HG03432 (cell line): ENCODE measurements around the gene CHCHD6.
A peak's percentile ranks its signal among the peaks of the same experiment; 100 is the strongest.

Source experiments
- ATAC-seq: cut with Tn5 transposase; IDR thresholded peaks from one replicate; pipeline ENCODE4 v1.9.1; 2021; ENCODE audit warnings: mild to moderate bottlenecking, moderate library complexity; ENCODE audit not compliant: unreplicated experiment

Gene CHCHD6

GRCh38 chr3:126935756-126936509 is 231.9 kb downstream of the CHCHD6 start:
- ATAC-seq, result no peak

- ATAC-seq, result no peak
Measured at GRCh38 chr3:126936853-126937425, 232.9 kb downstream of the CHCHD6 start.

- no peak for ATAC-seq
Measured at GRCh38 chr3:126937533-126937932, 233.5 kb downstream of the CHCHD6 start.

- no peak for ATAC-seq
Measured at GRCh38 chr3:126937973-126938372, 233.9 kb downstream of the CHCHD6 start.

DNA sequence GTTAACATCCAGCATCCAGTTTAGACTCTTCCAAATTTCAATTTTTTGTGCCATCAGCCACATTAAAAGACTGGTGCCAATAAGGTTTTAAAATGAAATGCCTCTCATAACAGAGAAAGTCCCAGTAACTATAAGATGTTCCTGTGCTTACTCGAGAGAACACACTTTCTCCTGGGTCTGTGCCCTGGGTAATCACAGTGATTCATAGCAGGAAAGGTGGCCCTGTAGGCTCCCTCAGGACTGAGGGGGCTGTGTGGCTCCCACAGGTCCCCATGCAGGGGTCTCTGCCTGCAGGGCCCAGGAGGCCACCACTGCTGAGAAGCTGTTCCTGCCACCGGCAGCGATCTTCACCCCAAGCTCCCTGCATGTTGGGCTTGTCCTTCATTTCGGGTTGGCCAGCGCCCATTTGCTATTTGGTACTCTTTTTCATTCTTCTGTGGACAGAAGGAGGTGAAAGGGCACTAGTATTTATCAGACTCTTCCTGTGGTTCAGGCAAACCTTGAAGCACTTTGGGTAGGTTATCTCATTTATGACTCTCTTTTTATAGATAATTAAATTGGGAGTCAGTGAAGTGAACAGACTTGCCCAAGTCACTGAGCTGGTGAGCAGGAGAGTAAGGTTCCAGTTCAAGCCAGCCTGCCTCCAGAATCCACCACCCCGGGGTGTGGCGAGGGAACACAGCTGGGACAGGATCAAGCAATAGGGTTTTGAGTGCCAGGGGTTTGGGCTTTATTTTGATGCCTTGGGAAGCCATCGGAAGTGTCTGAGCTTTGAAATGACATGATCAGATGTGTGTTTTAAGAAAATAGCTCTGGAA is 234.7 kb downstream of the CHCHD6 start:
- no peak for ATAC-seq

- ATAC-seq, result no peak
Measured at GRCh38 chr3:126939338-126939718, 235.3 kb downstream of the CHCHD6 start.

GRCh38 chr3:126939733-126940132 is 235.7 kb downstream of the CHCHD6 start:
- no peak for ATAC-seq

DNA sequence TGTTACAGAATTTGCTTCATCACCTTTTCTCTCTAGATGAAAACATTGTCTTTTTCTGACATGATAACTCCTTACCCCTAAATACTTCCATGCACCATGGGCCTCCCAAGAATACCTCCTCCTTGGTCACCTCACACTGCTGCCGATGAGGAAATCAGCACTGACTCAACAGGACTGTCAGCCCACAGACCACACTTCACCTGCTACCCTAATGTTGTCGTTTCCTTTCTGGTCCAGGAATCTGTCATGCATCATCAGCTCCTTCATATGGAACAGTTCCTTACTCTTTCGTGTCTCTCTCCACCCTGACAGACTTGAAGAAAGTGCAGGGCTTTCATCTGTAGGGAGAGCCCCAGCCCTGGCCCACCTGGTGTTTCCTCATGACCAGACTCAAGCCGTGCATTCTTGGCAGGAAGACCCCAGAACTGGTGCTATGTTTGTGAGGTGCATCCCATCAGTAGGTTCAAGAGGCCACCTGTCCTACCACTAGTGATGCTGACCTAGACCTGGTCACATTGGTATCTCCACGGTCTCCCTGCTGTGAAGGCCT is 237.8 kb downstream of the CHCHD6 start:
- ATAC-seq, result no peak

GRCh38 chr3:126944089-126944965 is 240.3 kb downstream of the CHCHD6 start:
- ATAC-seq, result no peak

- no peak for ATAC-seq
Measured at GRCh38 chr3:126945171-126945721, 241.2 kb downstream of the CHCHD6 start.

DNA sequence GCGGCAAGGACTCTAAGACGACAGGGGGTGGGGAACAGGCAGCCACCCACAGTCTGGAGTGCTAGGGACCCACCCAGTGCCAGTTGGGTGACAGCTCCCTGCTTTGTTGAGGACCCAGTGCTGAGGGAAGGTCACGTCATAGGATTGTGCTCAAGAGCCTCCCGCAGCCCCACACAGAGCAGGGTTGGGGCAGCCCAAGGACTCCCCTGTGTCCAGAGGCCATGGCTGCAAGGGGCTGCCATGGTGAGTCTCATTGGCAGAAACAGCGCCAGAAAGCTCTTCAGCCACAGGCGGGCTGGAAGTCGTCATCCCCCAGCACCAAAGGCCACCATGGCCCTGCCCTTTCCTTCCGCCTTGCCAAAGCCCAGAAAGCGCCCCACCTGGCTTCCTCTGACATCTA is 241.9 kb downstream of the CHCHD6 start:
- ATAC-seq, result no peak

DNA sequence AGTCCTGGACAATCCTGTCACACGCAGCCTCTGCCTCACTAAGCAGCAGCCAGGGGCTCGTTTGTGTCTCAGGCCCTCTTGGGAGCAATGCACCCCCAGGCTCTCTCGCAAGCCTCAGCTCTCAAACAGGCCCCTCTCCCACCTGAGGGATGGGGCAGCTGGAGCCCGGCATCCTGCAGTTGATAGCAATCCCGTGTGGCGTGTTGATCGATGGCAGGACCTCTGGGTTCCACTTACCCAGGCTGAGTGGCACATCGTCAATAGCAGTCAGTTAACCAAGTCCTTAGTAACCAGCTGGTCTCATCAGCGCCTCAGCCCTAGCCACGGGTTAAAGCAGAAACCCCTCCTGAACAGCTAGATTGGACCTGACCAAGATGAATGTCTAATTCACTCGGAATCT is 242.4 kb downstream of the CHCHD6 start:
- ATAC-seq, result no peak

- ATAC-seq, result no peak
Measured at GRCh38 chr3:126947429-126947828, 243.4 kb downstream of the CHCHD6 start.

DNA sequence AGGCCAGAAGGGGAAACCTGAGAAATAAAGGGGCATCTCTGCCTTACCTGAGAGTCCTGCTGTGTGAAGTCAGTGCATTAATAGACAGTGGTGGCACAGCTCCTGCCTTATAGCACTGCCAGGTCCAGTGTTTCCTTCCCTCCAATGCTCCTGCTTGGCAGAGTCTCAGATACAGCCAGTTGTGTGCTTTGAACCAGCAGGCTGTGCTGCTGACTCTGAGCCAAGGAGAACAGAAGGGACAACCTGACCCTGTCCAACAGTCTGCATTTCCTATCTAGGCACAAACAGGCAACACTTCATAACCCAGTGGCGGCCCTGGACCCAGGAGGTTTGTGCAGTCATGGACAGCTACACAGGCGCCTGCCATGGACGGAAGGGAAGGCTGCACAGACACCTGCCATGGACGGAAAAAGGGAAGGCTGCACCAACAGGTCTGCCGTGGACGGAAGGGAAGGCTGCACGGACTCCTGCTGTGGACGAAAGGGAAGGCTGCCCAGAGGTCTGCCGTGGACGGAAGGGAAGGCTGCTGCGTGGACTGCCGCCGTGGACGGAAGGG is 245.0 kb downstream of the CHCHD6 start:
- ATAC-seq, result no peak

DNA sequence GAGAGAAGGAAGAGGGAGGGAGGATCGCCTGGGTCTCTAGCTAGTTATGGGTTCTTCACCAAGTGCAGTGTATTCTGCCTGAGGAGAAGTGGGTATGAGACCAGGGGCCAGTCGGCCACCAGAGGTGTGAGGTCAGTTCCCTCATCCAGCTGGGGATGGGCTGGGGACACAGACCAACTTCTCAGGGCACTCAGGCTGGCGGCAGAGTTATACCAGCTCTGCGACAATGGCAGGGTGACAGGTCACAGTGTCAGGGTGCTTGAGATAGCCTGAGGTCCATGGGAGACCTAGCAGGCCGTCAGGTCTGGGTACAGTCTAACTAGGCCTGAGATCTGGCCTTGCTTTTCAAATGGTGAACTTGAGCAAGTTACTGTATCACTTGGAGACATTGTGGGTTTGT is 247.5 kb downstream of the CHCHD6 start:
- no peak for ATAC-seq

DNA sequence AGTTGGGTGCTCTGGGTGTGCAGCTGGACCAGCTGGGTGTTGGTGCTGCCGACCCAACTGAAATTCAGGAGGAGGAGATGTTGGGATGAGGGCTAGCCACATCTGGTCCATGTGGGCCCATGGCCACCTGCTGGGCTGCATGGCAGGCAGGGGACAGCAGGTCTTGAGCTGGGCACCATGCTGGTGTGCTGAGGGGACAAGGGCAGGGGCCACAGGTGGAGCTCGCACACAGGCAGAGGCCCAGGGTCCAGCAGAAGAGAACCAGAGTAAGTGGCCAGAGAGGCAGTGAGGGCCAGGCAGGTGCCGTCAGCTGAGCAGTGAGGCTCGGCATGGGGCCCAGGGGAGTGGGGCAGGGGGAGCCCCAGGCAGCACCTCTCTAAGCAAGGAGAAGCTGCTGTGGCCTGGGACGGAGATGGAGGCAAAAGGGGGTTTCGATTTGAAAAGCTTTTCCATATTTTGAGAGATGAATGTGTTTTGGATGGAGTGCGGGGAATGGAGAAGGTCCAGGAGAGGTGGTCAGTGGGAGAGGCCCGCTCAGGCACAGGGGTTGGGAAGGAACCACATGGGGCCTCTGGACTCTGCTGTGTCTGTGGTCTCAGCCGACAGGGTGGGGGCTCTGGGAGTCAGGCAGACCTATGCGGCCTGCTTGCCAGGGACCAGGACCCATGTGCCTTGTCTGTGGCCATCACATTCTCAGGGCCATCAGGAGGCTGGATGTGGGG is 248.4 kb downstream of the CHCHD6 start:
- no peak for ATAC-seq

DNA sequence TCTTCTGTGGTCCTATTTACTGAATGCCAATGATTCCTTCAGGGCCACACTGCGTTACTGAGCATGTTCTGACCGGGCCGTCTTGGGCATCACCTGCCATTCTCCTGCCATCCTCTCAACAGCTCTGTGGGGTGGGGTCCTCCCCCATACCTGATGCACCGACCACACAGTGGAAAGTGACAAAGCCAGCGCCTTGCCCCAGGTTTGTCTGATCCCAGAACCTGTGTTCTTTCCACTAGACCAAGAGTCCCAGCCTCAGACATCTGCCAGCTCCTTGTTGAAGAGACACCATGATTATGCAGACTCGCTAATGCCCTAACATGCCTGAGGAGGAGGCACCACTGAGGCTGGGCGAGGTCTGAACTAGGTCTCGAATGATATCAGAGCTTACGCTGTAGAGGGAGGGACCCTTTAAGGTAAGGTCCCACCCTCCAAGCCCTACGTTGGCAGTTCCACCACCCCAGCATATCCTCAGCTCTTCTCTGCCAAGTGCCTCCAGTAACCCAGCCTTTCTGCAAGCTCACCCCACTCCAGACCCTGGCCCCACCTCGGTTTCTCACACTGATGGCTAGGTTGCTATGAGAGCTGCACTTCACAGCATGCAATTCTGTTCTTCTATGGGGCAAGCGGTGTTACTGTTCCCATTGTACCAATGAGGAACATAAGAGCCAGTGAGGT is 249.1 kb downstream of the CHCHD6 start:
- ATAC-seq, result no peak

DNA sequence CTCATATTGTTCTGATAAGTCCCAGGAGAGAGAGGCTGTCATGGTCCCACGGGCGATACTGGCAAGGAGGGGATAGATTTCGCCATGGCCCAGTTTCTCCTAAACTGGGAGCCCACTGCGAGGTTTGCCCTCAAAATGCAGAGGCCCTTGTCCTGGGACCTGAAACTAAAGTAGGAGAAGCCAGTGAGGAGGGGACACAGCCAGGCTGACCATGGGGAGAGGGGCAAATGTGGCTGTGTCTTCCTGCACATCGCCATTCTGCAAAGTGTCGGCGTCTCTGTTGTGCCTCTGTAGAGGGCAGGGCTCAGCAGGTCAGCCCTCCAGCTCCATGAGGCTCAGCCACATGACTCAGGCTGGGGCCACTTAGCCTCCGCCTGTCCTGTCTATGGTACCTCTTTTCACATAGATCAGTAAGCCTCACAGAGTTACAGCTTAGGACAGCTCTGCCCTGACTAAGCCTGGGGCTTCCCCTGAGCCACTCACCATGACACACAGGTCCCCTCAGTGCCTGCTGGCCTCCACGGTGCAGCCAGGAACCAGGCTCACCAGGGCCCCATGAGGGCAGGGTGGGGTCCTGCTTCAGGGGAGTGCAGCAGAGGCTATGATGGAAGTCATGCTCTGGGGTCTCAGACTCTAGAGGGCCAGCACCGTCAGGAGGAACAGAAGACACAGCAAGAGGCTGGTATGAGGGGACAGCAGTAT is 250.3 kb downstream of the CHCHD6 start:
- ATAC-seq, result peak; percentile 73
